Suppressor macrophage treated with lipopolysaccharide for 4 hours (primary cell): Measurements from ENCODE around the gene RFXAP.
"Not testable (repeated sequence)": the region's sequence is repeated elsewhere in the genome, so short reads cannot be mapped to it uniquely, and the experiment has no call there.

Experiments
- DNase-seq: peaks from one replicate; pipeline ENCODE4 v3.0.0-alpha.2; 2020

Gene RFXAP, protein sequence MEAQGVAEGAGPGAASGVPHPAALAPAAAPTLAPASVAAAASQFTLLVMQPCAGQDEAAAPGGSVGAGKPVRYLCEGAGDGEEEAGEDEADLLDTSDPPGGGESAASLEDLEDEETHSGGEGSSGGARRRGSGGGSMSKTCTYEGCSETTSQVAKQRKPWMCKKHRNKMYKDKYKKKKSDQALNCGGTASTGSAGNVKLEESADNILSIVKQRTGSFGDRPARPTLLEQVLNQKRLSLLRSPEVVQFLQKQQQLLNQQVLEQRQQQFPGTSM

DNA sequence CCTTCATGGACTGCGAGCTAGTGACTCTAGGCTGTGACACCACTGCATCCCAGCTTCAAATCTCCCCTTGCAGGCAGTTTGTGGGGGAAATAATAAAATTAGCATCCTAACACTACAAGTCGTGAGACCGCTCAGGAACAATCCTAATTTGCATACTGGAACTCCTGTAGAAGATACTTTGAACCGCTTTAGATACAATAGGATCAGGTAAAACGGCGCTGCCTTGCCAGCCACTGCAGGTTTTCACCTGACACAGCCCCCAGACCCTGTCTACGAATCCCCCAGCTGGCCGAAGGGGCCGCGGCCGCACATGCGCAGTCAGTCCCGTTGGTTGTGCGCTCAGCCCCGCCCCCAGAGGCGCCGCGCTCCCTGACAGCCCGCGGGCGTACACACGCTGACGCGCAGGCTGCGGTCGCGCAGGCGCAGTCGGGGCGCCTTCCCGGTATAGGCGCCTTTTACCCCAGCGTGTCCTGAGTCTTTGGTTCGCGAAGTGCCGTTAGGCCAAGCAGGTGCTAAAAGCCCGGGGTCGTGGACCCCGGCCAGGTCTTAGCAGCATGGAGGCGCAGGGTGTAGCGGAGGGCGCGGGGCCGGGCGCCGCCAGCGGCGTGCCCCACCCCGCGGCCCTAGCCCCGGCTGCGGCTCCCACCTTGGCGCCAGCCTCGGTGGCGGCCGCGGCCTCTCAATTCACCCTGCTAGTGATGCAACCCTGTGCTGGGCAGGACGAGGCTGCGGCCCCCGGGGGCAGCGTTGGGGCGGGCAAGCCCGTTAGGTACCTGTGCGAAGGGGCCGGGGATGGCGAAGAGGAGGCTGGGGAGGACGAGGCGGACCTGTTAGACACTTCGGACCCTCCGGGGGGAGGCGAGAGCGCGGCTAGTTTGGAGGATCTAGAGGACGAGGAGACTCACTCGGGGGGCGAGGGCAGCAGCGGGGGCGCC is at the start of gene RFXAP:
TSS of gene RFXAP (plus strand) at position 419 of the 935 bp plus-strand sequence. CDS start at position 555, 136 bp downstream.
- DNase-seq, result peak; percentile 97

DNA sequence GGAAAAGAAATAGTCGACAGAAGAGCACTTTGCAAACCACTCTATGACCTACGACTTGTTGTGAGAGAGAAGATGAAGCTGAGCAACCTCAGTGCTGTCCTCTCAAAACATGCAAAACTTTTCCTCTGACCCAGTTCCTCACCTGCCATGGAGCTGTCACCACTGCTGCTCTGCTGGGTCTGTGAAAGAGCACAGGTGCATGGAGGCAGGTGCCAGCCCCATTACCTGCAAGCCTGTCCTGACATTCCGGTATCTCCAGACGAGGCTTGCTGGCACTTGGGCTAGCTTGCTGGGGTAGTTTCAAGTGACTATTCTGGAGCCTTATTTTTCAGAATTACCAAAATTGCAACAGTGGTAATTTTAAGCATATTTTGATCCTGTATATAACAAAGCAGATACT is 49.5 kb upstream of the RFXAP start:
- DNase-seq, result no peak

- DNase-seq, result no peak
Measured at GRCh38 chr13:36770741-36771140, 48.3 kb upstream of the RFXAP start.

DNA sequence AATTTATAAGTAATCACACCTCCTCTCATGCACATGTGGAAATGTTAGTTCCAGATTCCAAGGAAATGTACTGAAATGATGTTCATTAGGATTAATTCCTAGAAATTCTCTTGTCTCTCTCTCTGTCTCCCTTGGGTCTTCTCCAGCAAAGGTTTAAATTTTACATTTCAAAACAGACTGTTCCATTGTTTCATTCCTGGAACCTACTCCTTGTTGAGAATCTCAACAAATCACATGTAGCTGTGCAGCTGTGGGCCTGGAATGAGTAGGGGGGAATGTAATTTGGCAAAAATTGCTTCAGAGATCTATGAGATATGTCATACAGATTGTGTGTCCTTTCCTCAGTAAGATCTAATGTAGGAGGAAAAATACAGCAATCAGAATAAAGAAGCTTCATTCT is 46.2 kb upstream of the RFXAP start:
- no peak for DNase-seq

- DNase-seq, result no peak
Measured at GRCh38 chr13:36774931-36775330, 44.1 kb upstream of the RFXAP start.

GRCh38 chr13:36776175-36776574 is 42.8 kb upstream of the RFXAP start:
- DNase-seq, result no peak

- DNase-seq, result no peak
Measured at GRCh38 chr13:36778083-36778671, 40.8 kb upstream of the RFXAP start.

DNA sequence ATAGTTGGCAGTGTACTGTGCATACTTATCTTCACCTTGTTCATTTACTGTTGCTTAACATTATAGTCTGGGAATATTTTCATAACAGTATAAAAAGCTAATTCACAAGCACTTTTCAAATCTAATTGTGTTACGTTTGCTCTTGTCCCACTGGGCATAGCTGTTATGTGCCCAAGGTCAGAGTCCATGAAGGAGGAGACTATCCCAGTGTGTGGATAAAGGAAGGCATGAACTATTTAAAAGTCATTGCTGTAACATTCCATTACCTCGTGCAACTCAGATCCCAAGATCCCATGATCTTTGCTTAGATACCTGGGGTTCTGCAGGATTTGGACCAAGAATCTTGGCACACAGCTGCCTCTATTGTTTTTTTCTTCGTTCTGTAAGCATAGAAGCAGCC is 35.1 kb upstream of the RFXAP start:
- DNase-seq, result no peak

DNA sequence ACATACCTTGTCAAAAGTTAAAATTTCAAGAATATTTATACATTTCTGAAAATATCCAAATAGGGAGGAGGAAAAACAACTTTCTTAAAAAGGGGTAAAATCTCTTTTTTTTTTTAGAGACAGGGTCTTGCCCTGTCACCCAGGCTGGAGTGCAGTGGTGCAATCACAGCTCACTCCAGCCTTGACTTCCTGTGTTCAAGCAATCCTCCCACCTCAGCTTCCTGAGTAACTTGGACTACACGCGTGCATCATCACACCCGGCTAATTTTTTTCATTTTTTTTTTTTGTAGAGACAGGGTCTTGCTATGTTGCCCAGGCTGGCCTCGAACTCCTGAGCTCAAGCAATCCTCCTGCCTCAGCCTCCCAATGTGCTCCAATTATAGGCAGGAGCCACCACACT is 32.8 kb upstream of the RFXAP start:
- not testable (repeated sequence) for DNase-seq

DNA sequence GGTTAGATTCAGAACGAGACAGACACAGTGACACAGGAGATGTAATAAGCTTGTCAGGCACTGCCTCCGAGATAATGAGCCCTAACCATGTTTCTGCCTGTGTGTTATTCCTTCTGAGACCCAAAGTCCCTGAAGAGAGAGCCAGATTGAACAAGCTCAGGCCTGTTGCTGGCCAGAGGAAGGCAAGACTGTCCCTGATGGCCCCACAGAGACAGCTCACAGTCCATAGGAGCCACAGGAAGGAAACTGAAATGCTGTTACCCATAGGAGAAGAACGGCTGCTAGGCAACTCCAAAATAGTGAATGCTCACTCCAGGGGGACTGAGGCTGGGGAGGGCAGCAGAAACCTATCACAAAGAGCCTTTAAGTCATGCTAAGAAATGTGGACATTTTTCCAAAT is 31.8 kb upstream of the RFXAP start:
- DNase-seq, result no peak

DNA sequence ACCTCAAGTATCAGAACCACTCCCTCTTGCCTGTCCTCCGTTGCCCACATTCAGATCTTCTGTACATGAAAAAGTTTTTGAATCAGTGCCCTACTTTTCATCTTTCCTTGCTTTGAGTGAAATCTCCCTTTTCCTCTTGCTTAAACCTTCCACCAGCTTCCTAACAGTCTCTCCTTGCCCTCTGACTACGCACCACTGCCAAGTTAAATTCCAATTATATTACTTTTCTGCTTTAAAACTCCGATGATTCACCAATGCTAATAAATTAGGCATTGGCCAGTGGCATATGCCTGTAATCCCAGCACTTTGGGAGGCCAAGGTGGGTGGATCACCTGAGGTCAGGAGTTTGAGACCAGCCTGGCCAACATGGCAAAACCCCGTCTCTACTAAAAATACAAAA is 30.7 kb upstream of the RFXAP start:
- DNase-seq, result no peak

- peak; percentile 5 for DNase-seq
Measured at GRCh38 chr13:36789061-36789460, 30.0 kb upstream of the RFXAP start.

DNA sequence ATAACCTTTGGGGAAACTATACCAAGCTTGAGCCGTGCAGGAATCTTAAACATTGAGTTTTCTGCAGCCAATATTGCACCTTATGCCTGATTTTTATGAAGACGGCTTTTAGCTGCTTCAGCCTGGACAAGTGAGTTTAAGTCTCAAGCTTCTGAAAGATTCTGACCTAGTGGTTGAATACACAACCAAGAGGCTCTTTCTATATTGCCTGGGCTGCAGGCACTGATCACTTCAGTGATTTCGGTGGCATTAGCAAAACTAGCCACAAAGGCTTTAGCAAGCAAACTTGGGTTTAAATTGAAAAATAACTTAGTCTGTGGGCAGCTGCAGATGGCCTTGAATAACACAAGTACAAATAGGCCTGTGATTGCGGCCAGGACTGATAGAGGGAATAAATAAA is 29.3 kb upstream of the RFXAP start:
- no peak for DNase-seq

DNA sequence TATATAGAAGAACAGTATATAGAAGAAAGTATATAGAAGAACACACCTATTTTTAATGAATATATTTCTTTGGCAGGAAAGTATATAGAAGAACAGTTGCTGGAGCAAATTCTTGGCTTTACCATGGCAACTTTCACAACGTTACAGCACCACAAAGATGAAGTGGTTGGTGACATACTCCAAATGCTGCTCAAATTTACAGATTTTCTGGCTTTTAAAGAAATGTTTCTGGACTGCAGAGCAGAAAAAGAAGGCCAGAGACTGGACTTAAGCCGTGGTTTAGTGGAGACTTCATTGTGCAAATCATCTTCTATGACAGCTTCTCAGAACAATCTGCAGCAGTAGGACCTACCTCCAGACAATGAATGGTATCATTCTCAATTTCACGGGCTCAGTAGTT is 24.3 kb upstream of the RFXAP start:
- DNase-seq, result no peak

- no peak for DNase-seq
Measured at GRCh38 chr13:36795463-36795862, 23.6 kb upstream of the RFXAP start.

- DNase-seq, result no peak
Measured at GRCh38 chr13:36796052-36796451, 23.0 kb upstream of the RFXAP start.

DNA sequence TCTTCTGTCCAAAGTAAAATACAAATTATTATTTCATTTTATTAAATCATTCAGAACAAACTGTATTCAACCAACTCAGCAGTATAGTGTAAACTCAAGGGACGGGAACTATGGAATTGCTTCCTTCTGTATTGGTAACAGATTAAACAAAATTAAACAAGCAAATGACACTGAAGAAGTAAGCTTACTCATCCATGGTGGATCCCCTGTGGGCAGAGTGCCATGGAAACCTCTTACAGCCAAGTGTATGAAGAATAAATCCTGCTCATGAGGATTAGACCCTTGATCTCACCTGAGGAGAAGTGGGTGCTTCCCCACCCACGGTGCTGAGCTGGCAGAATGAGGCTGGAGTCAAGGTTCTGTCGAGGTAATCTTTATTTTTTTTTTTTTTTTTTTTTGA is 18.0 kb upstream of the RFXAP start:
- DNase-seq, result no peak

DNA sequence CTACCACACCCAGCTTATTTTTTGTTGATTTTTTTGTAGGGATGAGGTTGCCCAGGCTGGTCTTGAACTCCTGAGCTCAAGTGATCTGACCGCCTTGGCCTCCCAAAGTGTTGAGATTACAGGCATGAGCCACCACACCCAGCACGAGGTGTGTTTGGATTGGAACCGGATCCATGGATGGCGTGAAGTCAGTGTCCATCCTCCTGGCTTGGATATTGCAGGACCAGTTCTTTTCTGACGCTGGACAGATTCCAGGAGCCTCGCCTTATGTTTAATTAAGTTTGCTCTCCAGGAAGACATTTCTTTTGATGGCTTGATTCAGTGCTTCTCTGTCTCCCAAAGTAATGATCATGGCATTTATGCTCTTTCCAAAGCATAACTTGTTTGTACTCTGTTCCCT is 14.4 kb upstream of the RFXAP start:
- DNase-seq, result no peak

DNA sequence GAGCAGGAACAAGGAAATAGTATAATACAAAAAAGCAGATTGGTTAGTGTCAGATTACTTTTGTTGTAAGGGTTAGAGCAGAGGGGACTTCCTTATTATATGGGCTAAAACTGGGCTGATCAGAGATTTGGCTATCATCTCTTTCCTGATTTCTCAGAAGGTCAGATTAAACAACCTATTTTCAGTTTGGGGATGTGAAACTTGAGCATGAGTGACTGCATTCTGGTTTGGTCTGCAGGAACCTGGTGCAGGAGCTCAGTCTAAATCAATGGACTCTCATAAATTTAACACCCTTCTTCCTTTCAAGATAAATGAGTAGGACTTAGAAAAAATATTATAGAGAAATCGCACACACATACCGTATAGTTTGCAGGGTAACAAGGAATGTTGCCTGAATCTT is 12.9 kb upstream of the RFXAP start:
- no peak for DNase-seq

- DNase-seq, result no peak
Measured at GRCh38 chr13:36807616-36808015, 11.4 kb upstream of the RFXAP start.

DNA sequence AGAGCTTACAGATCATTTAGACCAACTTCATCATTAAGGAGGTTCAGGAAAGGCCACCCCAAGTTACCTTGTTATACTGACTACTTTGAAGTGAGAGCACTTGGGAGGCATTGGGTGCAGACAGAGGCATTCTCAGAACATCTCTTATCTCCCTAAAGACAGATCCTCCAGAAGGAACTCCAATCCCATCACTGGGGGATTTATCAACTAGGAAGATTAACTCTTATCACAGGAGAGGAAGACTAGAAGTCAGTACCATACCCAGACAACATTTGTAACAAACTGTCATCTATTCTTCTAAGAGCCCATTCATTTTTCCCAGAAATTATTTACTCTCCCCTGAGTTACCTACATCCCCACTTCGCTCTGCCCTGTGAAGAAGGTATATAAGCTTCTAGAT is 5.8 kb upstream of the RFXAP start:
- no peak for DNase-seq

- DNase-seq, result peak; percentile 14
Measured at GRCh38 chr13:36814465-36814864, 4.6 kb upstream of the RFXAP start.

DNA sequence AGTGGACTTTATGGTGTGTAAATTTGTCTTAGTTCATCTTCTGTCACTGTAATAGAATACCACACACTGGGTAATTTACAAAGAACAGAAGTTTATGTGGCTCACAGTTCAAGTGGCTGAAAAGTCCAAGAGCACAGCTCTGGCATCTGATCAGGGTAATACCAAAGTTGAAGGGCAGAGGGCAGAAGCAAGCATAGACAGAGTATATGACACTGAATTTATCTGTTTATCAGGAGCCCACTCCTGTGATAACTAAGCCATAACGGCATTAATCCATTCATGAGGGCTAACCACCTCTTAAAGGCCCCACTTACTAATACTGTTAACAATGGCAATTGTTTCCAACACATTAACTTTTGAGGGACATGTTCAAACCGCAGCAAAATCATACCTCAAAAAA is 4.0 kb upstream of the RFXAP start:
- DNase-seq, result no peak
